Measurements from ENCODE around the gene TOR2A. TPM values are rescaled to one million over a fixed set of nuclear protein-coding genes. Genes with fewer than 3 reads are reported as not detected.
A peak's percentile ranks its signal among the peaks of the same experiment; 100 is the strongest.

TOR2A gene
- total and polyA plus RNA-seq, 9 of the 15 experiments (the other 6 are each of a cell fraction or from before 2014, with no cell fraction given): 0.80 to 25.9 (median 11.1) TPM

GRCh38 chr9:127734747-127735529 is at the start of gene TOR2A (continued):
- TF ChIP-seq ZHX1 (conservative IDR thresholded peaks at IDR 0.05; ENCODE audit: low read length) (peak; percentile 85; the same call in 1 of the 2 replicates), ELF1 (tag; IDR thresholded peaks at IDR 0.05) (peak; percentile 77; the same call in 1 of the 2 replicates), DNMT1 (IDR thresholded peaks at IDR 0.05) (no peak), ZNF124 (CRISPR knock-in tag; IDR thresholded peaks at IDR 0.05) (no peak), RBFOX2 (IDR thresholded peaks at IDR 0.05; ENCODE audit: low read depth, low read length) (peak; percentile 97), E2F4 (CRISPR knock-in tag; IDR thresholded peaks at IDR 0.05; ENCODE audit: low read depth) (0 out of 2 replicates have a peak, but pooled peaks have one; percentile 50), NR2F6 (CRISPR knock-in tag; IDR thresholded peaks at IDR 0.05) (peak; percentile 62; the same call in 1 of the 2 replicates), KLF10 (CRISPR knock-in tag; IDR thresholded peaks at IDR 0.05) (no peak), ETS2 (tag; IDR thresholded peaks at IDR 0.05; ENCODE audit: borderline replicate concordance, poor library complexity, severe bottlenecking) (no peak), BMI1 (IDR thresholded peaks at IDR 0.05; ENCODE audit: low read length) (peak; percentile 96), HSF4 (CRISPR knock-in tag; IDR thresholded peaks at IDR 0.05; ENCODE audit: borderline replicate concordance) (no peak), CTBP1 (IDR thresholded peaks at IDR 0.05; ENCODE audit: borderline replicate concordance) (peak; percentile 79; the same call in 1 of the 2 replicates), ZNF282 (CRISPR knock-in tag; IDR thresholded peaks at IDR 0.05) (0 out of 2 replicates have a peak, but pooled peaks have one; percentile 56), PML (IDR thresholded peaks at IDR 0.05; ENCODE audit: low read length) (peak; percentile 66; the same call in 1 of the 2 replicates), ZNF347 (CRISPR knock-in tag; IDR thresholded peaks at IDR 0.05; ENCODE audit: low read depth) (no peak), E2F6 (IDR thresholded peaks at IDR 0.05; ENCODE audit: borderline replicate concordance in 1 of 2, extremely low read depth in 1 of 2, insufficient read depth in 1 of 2, insufficient read length in 1 of 2, low read depth in 1 of 2, low read length in 1 of 2, poor library complexity in 1 of 2, severe bottlenecking in 1 of 2) (peak in 1 of 2 experiments; percentile 26)
- TF ChIP-seq, protein P1, sequence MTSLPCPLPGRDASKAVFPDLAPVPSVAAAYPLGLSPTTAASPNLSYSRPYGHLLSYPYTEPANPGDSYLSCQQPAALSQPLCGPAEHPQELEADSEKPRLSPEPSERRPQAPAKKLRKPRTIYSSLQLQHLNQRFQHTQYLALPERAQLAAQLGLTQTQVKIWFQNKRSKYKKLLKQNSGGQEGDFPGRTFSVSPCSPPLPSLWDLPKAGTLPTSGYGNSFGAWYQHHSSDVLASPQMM (CRISPR knock-in tag; IDR thresholded peaks at IDR 0.05): no peak
- TF ChIP-seq, protein P2, sequence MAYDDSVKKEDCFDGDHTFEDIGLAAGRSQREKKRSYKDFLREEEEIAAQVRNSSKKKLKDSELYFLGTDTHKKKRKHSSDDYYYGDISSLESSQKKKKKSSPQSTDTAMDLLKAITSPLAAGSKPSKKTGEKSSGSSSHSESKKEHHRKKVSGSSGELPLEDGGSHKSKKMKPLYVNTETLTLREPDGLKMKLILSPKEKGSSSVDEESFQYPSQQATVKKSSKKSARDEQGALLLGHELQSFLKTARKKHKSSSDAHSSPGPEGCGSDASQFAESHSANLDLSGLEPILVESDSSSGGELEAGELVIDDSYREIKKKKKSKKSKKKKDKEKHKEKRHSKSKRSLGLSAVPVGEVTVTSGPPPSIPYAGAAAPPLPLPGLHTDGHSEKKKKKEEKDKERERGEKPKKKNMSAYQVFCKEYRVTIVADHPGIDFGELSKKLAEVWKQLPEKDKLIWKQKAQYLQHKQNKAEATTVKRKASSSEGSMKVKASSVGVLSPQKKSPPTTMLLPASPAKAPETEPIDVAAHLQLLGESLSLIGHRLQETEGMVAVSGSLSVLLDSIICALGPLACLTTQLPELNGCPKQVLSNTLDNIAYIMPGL (CRISPR knock-in tag; IDR thresholded peaks at IDR 0.05): peak; percentile 50; the same call in 1 of the 2 replicates
